Right cardiac atrium (tissue), 5 donors: ENCODE data around the gene SMARCA4. TPM values are rescaled to one million over a fixed set of nuclear protein-coding genes. Genes with fewer than 3 reads are reported as not detected.
A peak's percentile ranks its signal among the peaks of the same experiment; 100 is the strongest.
"Not testable (repeated sequence)": the region's sequence is repeated elsewhere in the genome, so short reads cannot be mapped to it uniquely, and the experiment has no call there.

Experiments
- ATAC-seq, 2 donors: fragments of 200-7000 bp; cut with Tn5 transposase; one replicate each; pipeline versions ENCODE4 v1.8.0 to v1.9.1; 2020; ENCODE audit warnings: moderate library complexity in 2 of 2, mild to moderate bottlenecking in 1 of 2
- DNase-seq, 3 donors: peaks; one replicate each; pipeline ENCODE4 v3.0.0-alpha.2; 2020
- H3K27ac ChIP-seq: one replicate; pipeline ENCODE4 v1.5.1; 2013; ENCODE audit warnings: mild to moderate bottlenecking, low read length, control low read depth, moderate library complexity
- H3K27me3 ChIP-seq: one replicate; pipeline ENCODE4 v1.6.1; 2013; ENCODE audit not compliant: control insufficient read depth, insufficient read depth
- H3K4me1 ChIP-seq: one replicate; pipeline ENCODE4 v1.6.1; 2013; ENCODE audit warnings: low read length; ENCODE audit not compliant: control insufficient read depth, insufficient read depth
- H3K4me3 ChIP-seq: one replicate; pipeline ENCODE4 v1.5.1; 2013; ENCODE audit warnings: low read length, control low read depth
- H3K9me3 ChIP-seq: one replicate; pipeline ENCODE4 v1.6.1; 2013; ENCODE audit warnings: low read length; ENCODE audit not compliant: control insufficient read depth
- WGBS: extraction: QIAGEN DNeasy Blood & Tissue Kit; methylation state at CpG from one replicate; pipeline ENCODE4 v1.1.7; 2013; 5-methylcytosine and 5-hydroxymethylcytosine counted together
- intact Hi-C, 4 donors: fragments of 100-400 bp; cut with DNase I; formaldehyde crosslinking; loops; one replicate each; pipeline versions ENCODE4 v1.11.0 to v1.14.0; 2022 to 2023
- polyA plus RNA-seq: library from polyadenylated mRNA; stranded (reverse); fragments of 200-250 nt; gene quantifications from one replicate; pipeline ENCODE4 v1.2.3, GENCODE V29; 2013
- total RNA-seq, 4 donors: library from RNA; stranded (reverse); fragmentation: NEBNext Ultra II Directional; extraction: Animal tissue kit (Norgen Biotek cat#: 25700); gene quantifications; one replicate each; pipeline ENCODE4 v1.2.1, GENCODE V29; 2021
- donor health status: healthy with polysubstance abuse.
- donor health status: DM: no; HTN: yes; CAD: no.
- donor health status: DM: no; HTN: no; CAD: no.
- donor health status: DM: no; HTN: yes; CAD: no; lungs with severe emphysema.
- donor health status: DM: yes; HTN: yes; CAD: no.

SMARCA4 gene
- total and polyA plus RNA-seq, 5 donors, result 33.1 to 49.6 (median 44.4) TPM

DNA sequence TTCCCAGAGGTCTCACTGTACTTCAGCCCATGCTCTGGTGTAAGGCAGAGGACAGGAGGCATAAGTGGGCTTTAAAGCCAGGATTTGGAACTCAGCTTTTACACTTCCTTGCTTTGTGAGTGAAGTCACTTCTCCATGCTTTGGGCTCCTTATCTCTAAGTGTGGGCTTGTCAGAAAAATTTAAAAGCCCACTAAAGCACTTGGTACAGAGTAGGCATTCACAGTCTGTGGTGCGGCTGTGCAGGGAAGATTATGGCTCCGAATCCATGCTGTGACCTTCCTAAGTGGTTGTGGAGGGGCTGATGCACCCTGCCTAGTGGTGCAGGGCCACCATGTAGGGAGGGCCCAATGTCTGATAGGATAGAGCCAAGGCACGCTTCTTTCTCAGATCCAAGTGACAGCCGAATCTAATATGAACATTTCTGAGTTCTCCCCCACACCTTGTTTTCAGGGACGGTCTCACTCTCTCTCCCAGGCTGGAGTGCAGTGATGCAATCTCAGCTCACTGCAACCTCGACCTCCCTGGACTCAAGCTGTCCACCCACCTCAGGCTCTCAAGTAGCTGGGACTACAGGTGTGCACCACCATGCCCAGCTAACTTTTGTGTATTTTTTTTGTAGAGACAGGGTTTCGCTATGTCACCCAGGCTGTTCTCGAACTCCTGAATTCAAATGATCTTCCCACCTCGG, 25.3 kb upstream of the SMARCA4 start:
- no peaks in the 10 kb centered on the region for H3K4me1 ChIP-seq
- WGBS, result 82% methylated on average over 9 of the region's 9 CpGs
- intact Hi-C loops, result no loop called here
- H3K4me3 ChIP-seq, result no peak overlapping the region
- no peaks in the 10 kb centered on the region for H3K27me3 ChIP-seq
- no peaks in the 10 kb centered on the region for H3K9me3 ChIP-seq
- H3K27ac ChIP-seq, result no peak overlapping the region
- ATAC-seq (no peak), DNase-seq (no peak)

DNA sequence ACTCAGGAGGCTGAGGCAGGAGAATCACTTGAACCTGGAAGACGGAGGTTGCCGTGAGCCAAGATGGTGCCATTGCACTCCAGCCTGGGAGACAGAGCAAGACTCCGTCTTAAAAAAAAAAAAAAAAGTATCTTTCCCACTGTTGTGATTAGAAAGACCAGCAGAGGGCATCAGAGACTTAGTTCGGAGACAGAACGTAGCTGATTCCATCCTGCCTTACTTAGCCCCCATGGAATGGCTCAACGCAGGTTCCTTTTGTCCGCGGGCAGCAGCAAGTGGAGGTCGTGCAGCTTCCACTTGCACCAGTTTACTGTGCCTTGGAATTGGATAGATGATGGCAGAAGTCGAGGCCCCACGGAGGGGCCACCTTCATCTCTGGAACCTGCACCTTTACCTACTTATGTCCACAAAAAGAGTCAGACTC, 24.2 kb upstream of the SMARCA4 start:
- 5% methylated on average over 11 of the region's 11 CpGs for WGBS
- DNase-seq (peak in 1 of 3 donors; percentile 40), ATAC-seq (peak; percentile 77 to 86)
- Histone ChIP-seq H3K27me3 (no peaks in the 10 kb centered on the region), H3K4me1 (no peaks in the 10 kb centered on the region), H3K9me3 (no peaks in the 10 kb centered on the region), H3K4me3 (no peak overlapping the region), H3K27ac (no peak overlapping the region)
- intact Hi-C loops, result no loop called here

DNA sequence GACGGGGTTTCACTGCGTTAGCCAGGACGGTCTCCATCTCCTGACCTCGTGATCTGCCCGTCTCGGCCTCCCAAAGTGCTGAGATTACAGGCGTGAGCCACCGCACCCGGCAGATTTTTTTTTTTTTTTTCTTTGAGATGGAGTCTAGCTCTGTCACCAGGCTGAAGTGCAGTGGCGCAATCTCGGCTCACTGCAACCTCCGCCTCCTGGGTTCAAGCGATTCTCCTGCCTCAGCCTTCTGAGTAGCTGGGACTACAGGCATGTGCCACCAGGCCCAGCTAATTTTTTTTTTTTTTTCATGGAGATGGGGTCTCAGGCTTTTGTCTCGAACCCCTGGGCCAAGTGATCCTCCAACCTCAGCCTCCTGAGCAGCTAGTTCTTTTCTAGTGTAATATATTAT, 19.2 kb upstream of the SMARCA4 start:
- H3K27ac ChIP-seq, H3K27me3 ChIP-seq, ATAC-seq, H3K4me1 ChIP-seq, H3K4me3 ChIP-seq, intact Hi-C loops, H3K9me3 ChIP-seq, DNase-seq: not testable (repeated sequence)
- 80% methylated on average over 14 of the region's 14 CpGs for WGBS

DNA sequence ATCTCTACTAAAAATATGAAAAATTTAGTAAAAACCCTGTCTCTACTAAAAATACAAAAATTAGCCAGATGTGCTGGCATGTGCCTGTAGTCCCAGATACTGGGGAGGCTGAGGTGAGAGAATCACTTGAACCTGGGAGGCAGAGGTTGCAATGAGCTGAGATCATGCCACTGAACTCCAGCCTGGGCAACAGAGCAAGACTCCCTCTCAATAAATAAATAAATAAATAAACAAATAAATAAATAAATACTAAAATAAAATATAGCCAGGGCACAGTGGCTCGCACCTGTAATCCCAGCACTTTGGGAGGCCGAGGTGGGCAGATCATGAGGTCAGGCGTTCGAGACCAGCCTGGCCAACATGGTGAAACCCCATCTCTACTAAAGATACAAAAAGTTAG, 17.4 kb upstream of the SMARCA4 start:
- intact Hi-C loops, H3K27me3 ChIP-seq, H3K4me1 ChIP-seq, H3K4me3 ChIP-seq, ATAC-seq, H3K27ac ChIP-seq, H3K9me3 ChIP-seq, DNase-seq: not testable (repeated sequence)
- 85% methylated on average over 4 of the region's 4 CpGs for WGBS

DNA sequence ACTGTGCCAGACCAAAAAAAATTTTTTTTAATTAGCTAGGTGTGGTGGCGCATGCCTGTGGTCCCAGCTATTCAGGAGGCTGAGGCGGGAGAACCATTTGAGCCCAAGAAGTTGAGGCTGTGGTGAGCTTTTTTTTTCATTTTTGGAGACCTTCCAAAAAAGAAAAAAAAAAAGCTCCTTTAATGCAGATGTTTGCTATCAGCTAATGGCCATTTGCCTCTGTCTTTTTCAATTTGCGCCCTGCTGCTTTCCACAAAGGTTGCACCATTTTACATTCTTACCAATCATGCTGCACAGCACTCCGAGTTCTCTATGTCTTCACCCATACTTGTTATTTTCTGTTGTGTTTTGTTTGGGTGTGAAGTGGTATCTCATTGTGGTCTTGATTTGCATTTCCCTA, 15.6 kb upstream of the SMARCA4 start:
- DNase-seq, result peak in 1 of 3 donors; percentile 2
- Histone ChIP-seq H3K4me3 (no peak overlapping the region), H3K4me1 (no peaks in the 10 kb centered on the region), H3K9me3 (no peaks in the 10 kb centered on the region), H3K27me3 (no peaks in the 10 kb centered on the region), H3K27ac (no peak overlapping the region)
- intact Hi-C loops, result no loop called here
- ATAC-seq, result no peak
- 92% methylated on average over 4 of the region's 4 CpGs for WGBS

DNA sequence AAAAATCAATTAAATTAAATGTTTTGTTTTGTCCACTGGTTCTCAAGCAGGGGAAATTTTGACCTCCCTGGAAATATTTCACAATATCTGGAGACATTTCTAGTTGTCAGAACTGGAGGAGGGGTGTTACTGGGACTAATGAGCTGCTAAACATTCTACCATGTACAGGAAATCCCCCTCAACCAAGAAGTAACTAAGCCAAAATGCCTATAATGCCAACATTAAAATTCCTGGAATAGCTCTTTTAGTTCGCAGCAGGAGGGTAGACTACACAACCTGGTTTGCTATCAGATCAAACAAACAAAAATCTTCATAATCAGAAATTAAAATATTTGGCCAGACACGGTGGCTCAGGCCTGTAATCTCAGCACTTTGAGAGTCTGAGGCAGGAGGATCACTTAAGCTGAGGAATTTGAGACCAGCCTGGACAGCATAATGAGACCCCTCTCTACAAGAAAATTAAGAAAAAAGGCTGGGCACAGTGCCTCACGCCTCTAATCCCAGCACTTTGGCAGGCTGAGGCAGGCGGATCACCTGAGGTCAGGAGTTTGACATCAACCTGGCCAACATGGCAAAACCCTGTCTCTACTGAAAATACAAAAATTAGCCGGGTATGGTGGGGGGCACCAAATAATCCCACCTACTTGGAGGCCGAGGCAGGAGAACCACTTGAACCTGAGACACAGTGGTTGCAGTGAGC, 13.7 kb upstream of the SMARCA4 start:
- intact Hi-C loops, result no loop called here
- no peaks in the 10 kb centered on the region for H3K27me3 ChIP-seq

DNA sequence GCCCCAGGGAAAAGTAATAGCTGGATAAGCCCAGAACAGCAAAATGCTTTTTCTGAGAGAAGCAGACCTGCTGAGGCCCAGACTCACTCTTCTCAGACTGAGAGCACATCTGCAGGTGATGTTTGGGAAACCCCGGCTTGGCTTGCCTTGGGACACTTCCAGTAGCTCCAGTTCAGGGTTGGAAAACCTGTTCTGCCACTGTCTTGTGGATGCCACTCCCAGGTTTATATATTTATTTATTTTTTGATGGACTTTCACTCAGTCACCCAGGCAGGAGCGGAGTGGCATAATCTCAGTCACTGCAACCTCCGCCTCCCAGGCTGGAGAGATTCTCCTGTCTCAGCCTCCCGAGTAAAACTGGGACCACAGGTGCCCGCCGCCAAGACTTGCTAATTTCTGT, 8.0 kb upstream of the SMARCA4 start:
- no peak for ATAC-seq
- no peaks in the 10 kb centered on the region for H3K27me3 ChIP-seq

More for the DNA sequence above, 13.7 kb upstream of the SMARCA4 start:
- ATAC-seq (no peak), DNase-seq (peak in 1 of 3 donors; percentile 16)
- H3K27ac ChIP-seq, result no peak overlapping the region
- no peaks in the 10 kb centered on the region for H3K9me3 ChIP-seq
- 80% methylated on average over 6 of the region's 6 CpGs for WGBS
- H3K4me3 ChIP-seq, result no peak overlapping the region
- no peaks in the 10 kb centered on the region for H3K4me1 ChIP-seq

DNA sequence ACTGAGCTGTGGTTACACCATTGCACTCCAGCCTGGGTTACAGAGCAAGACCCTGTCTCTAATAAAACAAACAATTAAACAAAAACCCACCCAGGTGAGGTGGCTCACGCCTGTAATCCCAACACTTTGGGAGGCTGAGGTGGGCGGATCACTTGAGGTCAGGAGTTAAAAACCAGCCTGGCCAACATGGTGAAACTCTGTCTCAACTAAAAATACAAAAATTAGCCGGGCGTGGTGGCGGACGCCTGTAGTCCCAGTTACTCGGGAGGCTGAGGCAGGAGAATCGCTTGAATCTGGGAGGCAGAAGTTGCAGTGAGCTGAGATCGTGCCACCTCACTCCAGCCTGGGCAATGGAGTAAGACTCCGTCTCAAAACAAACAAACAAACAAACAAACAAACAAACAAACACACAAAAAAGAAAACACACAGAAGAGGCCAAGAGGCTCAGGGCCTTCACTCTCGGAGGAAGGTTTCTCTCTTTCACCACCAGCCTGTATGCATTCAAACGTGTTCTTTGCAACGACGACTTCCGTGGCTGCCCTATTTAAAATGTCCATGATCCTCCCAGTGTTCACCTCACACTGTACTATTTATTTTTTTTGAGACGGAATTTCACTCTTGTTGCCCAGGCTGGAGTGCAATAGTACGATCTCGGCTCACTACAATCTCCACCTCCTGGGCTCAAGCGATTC, 1.4 kb upstream of the SMARCA4 start:
- H3K27me3 ChIP-seq, H3K4me3 ChIP-seq, H3K4me1 ChIP-seq, ATAC-seq, intact Hi-C loops, H3K27ac ChIP-seq, H3K9me3 ChIP-seq: not testable (repeated sequence)
- WGBS, result 97% methylated on average over 19 of the region's 19 CpGs
- DNase-seq, result peak in 1 of 3 donors; percentile 24

More for the DNA sequence above, 8.0 kb upstream of the SMARCA4 start:
- no peak overlapping the region for H3K4me3 ChIP-seq
- no peaks in the 10 kb centered on the region for H3K4me1 ChIP-seq
- WGBS, result 94% methylated on average over 6 of the region's 6 CpGs
- intact Hi-C loops, result no loop called here
- H3K27ac ChIP-seq, result no peak overlapping the region
- peak in 1 of 3 donors; percentile 0 for DNase-seq
- no peaks in the 10 kb centered on the region for H3K9me3 ChIP-seq

DNA sequence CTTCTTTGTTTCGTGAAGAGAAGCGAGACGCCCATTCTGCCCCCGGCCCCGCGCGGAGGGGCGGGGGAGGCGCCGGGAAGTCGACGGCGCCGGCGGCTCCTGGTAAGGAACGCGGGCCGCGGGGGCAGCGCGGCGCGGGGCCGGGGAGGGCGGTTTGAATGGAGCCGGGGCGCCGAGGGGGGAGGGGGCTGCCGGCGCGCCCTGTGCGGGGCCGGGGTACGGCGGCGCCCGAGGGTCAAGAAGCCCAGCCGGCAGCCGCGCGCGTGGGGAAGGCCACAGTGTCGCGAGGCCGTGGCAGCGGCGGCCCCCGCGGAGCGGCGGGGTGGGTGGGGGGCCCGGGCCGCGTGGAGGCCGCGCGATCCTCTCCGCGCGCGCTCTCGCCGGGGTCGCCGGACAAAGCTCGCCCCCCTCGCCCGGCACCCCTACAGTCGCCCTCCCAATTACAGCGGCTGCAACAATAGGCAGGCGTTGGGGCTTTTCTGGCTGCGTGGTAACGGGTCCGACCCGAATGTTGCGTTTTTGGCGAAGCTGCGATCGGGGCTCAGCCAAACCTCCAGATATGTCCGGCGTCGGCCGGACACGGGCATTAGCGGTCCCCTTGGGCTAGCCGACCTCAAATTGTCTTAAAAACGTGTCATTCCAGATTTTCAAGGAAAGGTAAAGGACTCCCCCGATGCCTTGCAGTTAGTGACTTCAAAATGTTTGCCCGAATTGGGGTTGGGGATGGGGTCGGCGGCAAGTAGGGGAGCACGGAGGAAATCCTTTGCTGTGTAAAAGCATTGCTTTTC, 437 bp downstream of the SMARCA4 start:
- peak overlapping the region; percentile 96 for H3K4me3 ChIP-seq
- intact Hi-C loops, result no loop called here
- under 1% methylated on average over 92 of the region's 92 CpGs for WGBS
- ATAC-seq (peak; percentile 37 to 47), DNase-seq (peak in 1 of 3 donors; percentile 36)
- peak overlapping the region; percentile 91 for H3K27ac ChIP-seq
- peaks cover 3% of the 10 kb centered on the region for H3K4me1 ChIP-seq
- no peaks in the 10 kb centered on the region for H3K9me3 ChIP-seq
- no peaks in the 10 kb centered on the region for H3K27me3 ChIP-seq

DNA sequence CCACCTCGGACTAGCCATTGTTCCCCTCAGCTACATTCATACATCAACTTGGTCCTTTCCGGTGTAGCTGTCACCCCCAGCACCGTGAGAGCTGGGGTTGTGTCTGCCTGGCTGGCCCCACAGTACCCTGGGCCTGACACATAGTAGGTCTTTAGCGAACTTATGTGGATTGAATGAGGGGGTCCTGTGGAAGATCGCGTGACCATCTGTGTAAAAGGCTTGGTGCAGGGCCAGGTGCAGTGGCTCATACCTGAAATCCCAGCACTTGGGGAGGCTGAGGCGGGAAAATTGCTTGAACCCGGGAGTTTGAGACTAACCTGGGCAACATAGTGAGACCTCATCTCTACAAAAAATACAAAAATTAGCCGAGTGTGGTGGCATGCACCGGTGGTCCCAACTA, 2.0 kb downstream of the SMARCA4 start:
- DNase-seq, result peak in 1 of 3 donors; percentile 34
- WGBS, result 86% methylated on average over 10 of the region's 10 CpGs
- Histone ChIP-seq H3K27me3 (no peaks in the 10 kb centered on the region), H3K9me3 (no peaks in the 10 kb centered on the region), H3K4me1 (peaks cover 3% of the 10 kb centered on the region), H3K27ac (no peak overlapping the region), H3K4me3 (no peak overlapping the region)
- intact Hi-C loops, result no loop called here
- no peak for ATAC-seq
